Stimulated activated naive CD8-positive, alpha-beta T cell treated with anti-CD3 and anti-CD28 coated beads, Interleukin-15, Interleukin-2, amounts not matched to agents 100 U/mL and 50 U/mL, for 24 hours (primary cell): ENCODE results near the gene MIF.
"Not testable (repeated sequence)": the region's sequence is repeated elsewhere in the genome, so short reads cannot be mapped to it uniquely, and the experiment has no call there.

Experiments used
- ATAC-seq: fragments of 150-1000 bp; cut with Tn5 transposase; one replicate; pipeline ENCODE4 v1.10.0; 2021
- DNase-seq: peaks from one replicate; pipeline ENCODE4 v3.0.0; 2021

MIF gene

DNA sequence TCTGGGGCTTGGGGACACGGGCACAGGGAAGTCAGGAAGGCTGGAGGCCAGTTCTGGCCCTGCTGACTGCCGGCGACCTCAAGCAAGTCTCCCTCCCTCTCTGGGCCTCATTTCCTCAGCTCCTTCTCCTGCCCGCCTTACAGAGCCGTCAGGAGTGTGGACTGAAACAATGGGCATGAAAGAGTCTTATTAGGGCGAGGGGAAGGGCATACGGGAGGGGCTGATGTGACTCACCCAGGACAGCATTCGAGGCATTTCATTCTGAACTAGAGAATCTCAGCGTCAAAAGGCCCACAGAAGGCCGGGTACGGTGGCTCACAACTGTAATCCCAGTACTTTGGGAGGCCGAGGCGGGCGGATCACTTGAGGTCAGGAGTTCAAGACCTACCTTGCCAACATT is 46.0 kb downstream of the MIF start:
- not testable (repeated sequence) for ATAC-seq

More for the DNA sequence above, 46.0 kb downstream of the MIF start:
- not testable (repeated sequence) for DNase-seq
